ENCODE measurements around the gene TCAIM.
"Not testable (repeated sequence)": the region's sequence is repeated elsewhere in the genome, so short reads cannot be mapped to it uniquely, and the experiment has no call there.

The TCAIM gene

DNA sequence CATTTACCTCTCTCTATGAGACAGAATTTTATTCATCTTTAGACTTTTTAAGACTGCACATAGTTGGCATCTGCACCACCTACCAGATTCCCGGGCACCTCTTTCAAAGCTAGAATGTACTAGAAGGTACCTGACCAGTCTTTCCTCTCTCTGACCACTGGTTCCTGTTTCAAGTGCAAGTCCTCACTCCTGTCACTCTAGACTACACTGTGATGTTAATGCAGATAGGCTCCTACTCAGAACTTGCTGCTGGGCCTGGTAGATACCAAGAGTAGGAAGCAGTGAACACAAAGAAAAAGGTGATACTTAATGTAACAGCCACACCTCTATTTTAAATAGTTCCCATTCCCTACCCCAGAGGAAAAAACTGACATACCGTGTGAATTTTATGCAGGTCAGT lies 8.1 kb upstream of the TCAIM start:
- DNase-seq, result no peak
- TF ChIP-seq POLR2A (IDR thresholded peaks at IDR 0.05; ENCODE audit: low read length), result no peak
- TF ChIP-seq GATA1 (IDR thresholded peaks at IDR 0.05; ENCODE audit: low read depth, low read length), result no peak

DNA sequence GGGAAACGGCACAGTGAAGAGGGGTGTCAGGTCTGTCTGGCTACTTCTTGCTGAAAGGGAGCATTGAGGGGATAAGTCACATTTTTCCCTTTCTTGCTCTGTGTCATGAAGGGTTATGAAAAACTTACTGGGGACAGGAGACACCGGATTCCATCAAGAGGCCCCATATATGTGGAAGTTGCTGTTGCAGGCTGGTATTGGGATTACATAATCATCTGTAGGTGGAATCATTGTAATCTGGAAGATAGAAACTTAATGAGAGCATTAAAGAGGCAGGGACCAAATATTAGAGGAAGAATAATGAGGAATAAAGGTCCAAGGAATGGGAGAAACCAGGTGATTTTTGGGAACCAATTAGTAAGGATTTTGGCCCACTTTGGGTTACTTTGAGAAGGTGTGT lies 4.2 kb upstream of the TCAIM start:
- TF ChIP-seq GATA1 (IDR thresholded peaks at IDR 0.05; ENCODE audit: low read depth, low read length) (no peak), POLR2A (IDR thresholded peaks at IDR 0.05; ENCODE audit: low read length) (no peak)
- DNase-seq, result no peak

DNA sequence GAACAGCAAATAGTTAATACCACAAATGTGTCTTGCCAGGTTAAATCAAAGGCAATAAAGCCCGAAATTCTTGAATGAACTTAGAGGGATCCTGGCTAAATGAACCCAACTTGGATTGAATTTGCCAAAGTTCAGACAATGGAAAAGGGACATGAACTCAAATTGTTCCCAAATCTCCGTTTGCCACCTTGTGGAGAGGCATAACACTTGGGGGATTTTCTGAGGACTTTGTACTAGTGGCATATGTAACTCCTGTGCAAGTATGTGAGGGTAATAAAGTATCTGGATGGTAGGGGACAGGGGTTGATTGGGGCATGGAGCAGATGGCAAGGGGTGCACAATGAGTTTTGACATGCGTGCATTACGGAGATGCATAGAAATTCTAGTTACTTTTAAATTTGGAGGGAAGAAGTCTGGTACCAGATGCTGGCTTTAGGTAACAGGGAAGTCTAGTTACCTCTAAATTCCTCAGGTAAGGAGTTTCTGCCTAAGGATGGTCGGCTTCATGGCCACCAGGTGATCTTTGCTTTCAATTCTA lies 1.2 kb upstream of the TCAIM start:
- TF ChIP-seq GATA1 (IDR thresholded peaks at IDR 0.05; ENCODE audit: low read depth, low read length) (no peak), POLR2A (IDR thresholded peaks at IDR 0.05; ENCODE audit: low read length) (no peak)
- DNase-seq, result peak in 1 of 2 experiments; percentile 31

DNA sequence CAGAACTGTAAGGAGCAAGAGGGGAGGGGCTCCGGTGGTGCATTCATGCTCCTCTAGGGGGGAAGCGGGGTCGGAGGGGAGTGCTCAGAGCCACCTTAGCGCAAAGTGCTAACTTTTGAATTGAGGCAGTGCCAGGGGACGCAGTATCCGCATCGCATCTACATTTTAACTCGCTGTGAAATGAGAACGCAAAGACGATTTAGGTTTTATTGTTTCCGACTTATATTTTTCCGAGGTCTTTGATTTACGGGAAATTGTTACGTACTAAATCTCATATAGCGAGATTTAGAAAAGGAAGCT lies 212 bp downstream of the TCAIM start:
- DNase-seq, result no peak
- TF ChIP-seq POLR2A (IDR thresholded peaks at IDR 0.05; ENCODE audit: low read length) (peak; percentile 59), GATA1 (IDR thresholded peaks at IDR 0.05; ENCODE audit: low read depth, low read length) (no peak)

DNA sequence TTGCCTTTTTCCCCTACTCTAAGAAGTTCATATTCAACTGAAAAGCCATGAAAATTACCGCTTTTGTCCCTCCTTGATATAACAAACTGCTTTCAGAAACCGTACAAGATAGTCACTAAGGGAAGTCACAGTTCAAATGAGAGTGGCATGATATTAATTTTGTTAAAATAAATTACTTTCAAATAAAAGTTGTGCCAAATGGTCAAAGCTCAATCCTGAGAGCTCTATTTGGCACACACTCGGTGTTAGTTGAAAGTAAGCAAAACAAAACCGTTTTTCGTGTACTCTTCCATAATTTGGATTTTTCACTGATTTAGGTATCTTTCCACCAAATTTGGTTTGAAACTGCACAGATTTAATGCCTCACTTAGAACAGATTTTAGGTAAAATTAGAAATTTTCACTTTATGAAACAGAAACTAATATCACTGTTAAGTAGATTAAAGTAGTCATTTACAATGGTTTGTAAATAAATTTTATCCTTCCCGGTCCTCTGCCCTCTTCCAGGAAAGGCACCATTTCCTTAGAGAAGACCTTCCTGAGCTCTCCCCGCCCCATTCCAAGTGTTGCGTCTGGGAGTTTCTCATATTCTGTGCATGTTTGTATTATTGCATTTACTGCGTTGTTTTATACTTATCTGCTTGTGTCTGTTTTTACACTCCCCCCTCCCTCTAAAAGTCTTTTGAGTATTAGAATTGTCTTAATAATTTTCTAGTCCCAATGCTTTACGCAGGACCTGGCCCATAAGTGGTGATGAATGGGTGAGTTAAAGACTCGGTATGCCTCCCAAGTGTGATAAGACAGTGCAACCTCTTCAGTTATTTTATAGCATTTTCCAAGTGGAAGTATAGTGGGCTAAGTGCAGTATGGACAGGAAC lies 853 bp downstream of the TCAIM start:
- DNase-seq, result no peak
- TF ChIP-seq GATA1 (IDR thresholded peaks at IDR 0.05; ENCODE audit: low read depth, low read length) (no peak), POLR2A (IDR thresholded peaks at IDR 0.05; ENCODE audit: low read length) (no peak)

DNA sequence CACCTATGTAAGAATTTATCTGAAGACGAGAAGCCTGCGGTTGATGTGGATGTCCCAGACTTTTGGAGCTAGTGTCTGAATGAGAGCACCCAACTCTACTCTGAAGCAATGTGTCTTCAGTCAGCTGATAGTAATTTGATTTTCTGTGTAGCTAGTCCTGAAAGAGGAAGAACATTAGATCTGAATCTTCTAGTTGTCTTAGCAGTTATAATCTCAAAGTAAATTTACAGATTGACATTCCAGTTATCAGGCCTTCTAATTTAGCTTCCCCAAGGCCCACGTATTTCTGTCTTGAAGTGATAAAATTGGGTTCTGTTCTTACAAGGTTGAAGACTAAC lies 1.5 kb downstream of the TCAIM start:
- no peak for TF ChIP-seq GATA1 (IDR thresholded peaks at IDR 0.05; ENCODE audit: low read depth, low read length)
- TF ChIP-seq POLR2A (IDR thresholded peaks at IDR 0.05; ENCODE audit: low read length), result no peak
- DNase-seq, result peak; percentile 16 to 24

DNA sequence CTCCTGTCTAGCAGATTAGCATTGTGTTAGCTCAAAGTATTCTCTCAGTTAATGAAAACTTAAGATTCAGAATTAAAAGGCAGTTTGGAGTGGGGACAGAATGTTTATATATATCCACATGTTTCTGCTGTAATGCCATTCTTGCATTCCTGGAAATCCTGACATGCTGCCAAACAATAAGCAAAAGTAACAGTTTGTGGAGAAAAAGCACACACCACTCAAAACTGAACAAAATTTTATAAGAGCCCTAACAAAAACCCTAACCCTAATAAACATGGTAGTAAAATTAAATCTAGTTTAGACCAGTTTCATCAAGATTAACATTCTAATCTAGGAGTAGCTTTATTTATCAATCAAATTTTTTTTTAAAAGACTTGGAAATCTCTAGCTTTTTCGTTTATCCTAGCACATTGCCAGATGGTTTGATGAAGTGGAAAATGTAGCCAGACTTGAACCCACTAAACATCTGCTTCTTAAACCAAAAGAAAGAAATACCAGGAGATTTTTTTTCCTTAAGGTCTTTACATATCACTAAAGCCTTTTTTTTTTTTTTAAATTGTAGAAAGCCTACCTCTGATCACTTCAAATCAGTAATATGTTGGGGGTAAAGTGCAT lies 3.7 kb downstream of the TCAIM start:
- TF ChIP-seq GATA1 (IDR thresholded peaks at IDR 0.05; ENCODE audit: low read depth, low read length) (no peak), POLR2A (IDR thresholded peaks at IDR 0.05; ENCODE audit: low read length) (no peak)
- DNase-seq, result no peak

DNA sequence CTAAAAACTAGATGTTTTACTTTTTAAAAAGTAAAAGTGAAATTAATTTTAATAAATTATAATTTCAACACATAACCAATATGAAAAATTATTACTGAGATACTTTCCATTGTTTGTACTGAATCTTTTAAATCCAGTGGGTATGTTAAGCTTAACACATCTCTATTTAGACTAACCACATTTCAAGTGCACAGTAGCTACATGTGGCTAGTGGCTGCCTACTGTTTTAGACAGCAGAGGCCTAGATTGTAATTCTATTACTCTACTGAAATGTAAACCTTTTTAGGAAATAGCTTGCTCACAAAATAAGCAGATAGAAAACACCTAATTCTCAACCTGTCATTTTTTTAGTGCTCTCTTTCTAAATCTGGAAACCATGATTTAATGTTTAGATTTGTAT lies 4.9 kb downstream of the TCAIM start:
- TF ChIP-seq POLR2A (IDR thresholded peaks at IDR 0.05; ENCODE audit: low read length) (no peak), GATA1 (IDR thresholded peaks at IDR 0.05; ENCODE audit: low read depth, low read length) (no peak)
- no peak for DNase-seq

DNA sequence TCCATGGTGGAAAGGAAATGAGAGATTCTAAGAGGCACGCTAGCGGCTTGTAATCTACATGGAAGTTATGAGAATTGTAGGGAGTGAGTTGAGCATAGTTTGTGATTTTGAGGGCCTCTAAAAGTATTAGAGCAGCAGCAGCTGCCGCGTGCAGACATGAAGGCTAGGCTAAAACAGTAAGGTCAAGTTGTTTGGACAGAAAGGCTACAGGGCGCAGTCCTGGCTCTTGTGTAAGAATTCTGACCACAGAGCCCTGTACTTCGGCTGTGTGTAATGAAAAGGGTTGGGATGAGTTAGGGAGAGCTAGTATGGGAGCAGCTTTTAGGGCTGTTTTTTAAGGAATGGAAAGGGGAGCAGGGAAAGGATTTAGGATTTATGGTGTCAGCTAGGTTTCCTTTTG lies 8.0 kb downstream of the TCAIM start:
- not testable (repeated sequence) for DNase-seq

DNA sequence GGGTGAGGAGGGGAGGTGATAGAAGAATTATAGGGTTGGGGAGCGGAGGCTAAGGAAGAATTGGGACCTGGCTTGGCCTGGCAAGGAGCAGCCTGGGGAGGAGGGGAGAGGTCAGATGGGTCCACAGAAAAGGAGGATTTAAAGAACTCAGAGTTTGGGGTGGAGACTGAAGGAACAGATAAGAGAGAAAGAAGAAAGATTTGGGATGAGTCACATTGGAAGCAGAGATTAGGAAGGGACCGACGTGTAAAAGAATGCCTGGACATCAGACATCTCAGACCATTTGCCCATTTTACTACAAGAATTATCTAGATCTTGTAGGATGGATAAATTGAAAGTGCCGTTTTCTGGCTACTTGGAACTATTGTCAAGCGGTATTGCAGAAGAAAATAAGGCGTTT lies 10.4 kb downstream of the TCAIM start:
- no peak for DNase-seq
- TF ChIP-seq POLR2A (IDR thresholded peaks at IDR 0.05; ENCODE audit: low read length) (no peak), GATA1 (IDR thresholded peaks at IDR 0.05; ENCODE audit: low read depth, low read length) (no peak)

DNA sequence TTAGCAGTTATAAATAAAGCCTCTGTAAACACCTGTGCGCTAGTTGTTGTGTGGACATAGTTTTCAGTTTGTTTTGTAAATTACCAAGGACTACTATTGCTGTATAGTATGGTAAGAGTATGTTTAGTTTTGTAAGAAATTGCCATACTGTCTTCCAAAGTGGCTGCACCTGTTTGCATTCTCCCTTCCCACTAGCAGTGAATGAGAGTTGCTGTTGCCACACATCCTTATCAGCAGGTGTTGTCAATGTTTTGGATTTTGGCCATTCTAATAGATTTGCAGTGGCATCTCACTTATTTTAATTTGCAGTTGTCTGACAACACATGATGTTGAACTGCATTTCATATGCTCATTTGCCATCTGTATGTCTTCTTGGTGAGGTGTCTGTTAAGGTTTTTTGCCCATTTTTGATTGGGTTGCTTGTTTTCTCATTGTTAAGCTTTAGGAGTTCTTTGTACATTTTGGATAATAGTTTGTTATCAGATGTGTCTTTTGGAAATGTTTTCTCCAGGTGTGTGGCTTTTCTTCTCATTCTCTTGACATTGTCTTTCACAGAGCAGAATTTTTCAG lies 14.9 kb downstream of the TCAIM start:
- TF ChIP-seq GATA1 (IDR thresholded peaks at IDR 0.05; ENCODE audit: low read depth, low read length), result no peak
- no peak for TF ChIP-seq POLR2A (IDR thresholded peaks at IDR 0.05; ENCODE audit: low read length)
- DNase-seq, result no peak

DNA sequence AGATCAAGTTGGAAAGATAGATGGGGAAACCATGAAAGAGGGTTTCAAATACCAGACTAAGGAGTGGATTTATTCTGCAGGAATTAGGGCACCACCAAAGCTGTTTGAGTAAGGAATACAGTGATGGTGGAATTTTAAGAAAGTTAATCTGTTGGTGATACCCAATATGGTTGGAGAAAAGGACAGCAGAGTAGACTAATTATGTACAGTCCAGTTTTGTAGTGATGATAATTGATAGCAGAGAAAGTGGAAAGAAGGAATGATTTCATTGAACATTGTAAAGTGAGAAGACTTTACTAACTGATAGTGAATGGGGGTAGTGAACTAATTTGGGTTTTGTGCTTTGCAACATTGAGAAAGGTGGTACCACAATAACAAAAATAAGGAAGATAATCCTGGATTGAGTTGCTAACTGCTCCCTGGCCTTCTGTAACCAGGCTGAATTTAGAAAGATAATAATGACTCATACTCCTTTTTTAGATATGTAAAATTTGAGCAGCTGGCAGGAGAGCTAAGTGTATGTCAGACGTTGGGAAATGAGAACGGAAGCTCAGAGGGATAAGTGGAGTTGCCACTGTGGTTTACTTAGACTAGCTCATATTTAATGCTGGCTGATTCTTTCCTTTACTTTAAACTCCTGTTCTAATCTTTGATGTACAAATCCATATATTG lies 16.9 kb downstream of the TCAIM start:
- TF ChIP-seq GATA1 (IDR thresholded peaks at IDR 0.05; ENCODE audit: low read depth, low read length) (no peak), POLR2A (IDR thresholded peaks at IDR 0.05; ENCODE audit: low read length) (no peak)
- peak in 1 of 2 experiments; percentile 11 for DNase-seq

DNA sequence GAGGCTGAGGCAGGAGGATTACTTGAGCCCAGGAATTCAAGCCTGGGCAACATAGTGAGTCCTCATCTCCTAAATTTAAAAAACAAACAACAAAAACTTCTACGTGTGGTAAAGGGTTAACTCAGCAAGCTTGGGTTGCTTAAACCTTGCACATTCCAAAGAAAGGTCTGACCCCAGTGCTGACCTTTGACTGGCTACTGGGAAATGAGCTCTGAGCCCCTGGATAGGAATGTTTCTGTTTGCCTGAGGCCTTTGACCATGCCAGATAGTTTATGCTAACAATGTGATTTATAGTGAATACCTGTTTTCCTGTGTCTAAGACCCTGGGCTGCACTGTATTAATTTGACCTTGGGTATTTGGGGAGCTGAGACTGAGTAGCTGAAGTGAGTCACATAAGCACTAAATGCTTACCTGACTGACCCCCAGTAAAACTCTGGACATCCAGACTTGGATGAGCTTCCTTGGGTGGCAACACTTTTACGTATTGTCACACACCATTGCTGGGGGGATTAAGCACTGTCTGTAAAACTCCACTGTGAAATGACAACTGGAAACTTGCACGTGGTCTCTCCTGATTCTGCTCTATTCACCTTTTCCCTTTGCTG lies 20.7 kb downstream of the TCAIM start:
- TF ChIP-seq GATA1 (IDR thresholded peaks at IDR 0.05; ENCODE audit: low read depth, low read length), result no peak
- no peak for TF ChIP-seq POLR2A (IDR thresholded peaks at IDR 0.05; ENCODE audit: low read length)
- no peak for DNase-seq

DNA sequence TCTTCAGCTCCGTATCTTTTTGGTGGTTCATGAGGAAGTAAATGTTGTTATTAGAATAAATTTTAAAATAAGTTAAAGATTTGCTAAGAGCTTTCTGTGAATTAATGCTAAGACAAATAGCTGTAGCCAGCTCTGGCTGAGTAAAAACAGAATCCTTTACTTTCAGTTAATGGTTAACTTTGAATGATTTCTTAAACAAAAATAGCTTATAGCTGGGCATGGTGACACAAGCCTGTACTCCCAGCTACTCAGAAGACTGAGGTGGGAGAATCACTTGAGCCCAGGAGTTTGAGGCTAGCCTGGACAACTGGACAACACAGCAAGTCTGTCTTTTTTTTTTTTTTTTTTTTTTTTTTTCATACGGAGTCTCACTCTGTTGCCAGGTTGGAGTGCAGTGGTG lies 25.0 kb downstream of the TCAIM start:
- TF ChIP-seq GATA1 (IDR thresholded peaks at IDR 0.05; ENCODE audit: low read depth, low read length) (no peak), POLR2A (IDR thresholded peaks at IDR 0.05; ENCODE audit: low read length) (no peak)
- no peak for DNase-seq

All from erythroblast (primary cell).